ENCODE results near the gene ACTR1B. TPM values are rescaled to one million over a fixed set of nuclear protein-coding genes. Genes with fewer than 3 reads are reported as not detected.
A peak's percentile ranks its signal among the peaks of the same experiment; 100 is the strongest.
"Not testable (repeated sequence)": the region's sequence is repeated elsewhere in the genome, so short reads cannot be mapped to it uniquely, and the experiment has no call there.

The ACTR1B gene
- total and polyA plus RNA-seq, 2 donors (not counting 3 experiments of a cell fraction or from before 2014, with no cell fraction given): 49.8 to 60.9 TPM

DNA sequence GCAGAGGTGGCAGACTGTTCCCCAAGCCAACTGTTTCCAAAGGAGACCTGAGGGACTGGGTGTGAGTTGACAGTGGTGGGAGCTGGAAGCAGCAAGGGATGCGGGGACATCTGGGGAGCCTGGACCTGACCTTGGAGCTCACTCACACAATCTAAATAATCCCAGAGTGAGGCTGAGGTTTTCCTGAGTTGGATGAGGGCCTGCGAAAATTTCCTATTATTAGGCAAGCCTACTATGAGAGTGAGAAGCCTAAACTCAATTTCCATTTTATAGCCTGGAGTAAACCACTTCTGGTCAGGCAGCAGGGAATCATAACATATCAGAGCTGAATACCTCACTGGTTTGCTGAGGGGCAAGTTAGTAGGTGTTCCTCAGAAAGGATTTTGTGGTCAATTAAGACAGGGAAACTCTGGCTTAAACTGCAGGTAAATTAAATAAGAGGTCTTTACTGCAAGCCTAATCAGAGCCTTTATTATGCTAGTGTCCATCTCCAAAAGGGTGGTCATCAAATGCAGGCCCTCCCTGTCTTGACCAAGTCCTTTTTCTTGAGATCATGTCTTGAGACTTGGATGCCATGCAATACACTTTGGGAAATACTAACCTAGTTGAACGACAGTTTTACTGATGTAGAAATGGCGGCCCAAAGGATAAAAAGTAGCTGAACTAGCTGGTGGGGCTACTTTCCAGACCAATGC is 19.7 kb downstream of the ACTR1B start:
- Histone ChIP-seq H2AFZ (ENCODE audit: low read depth, low read length) (no peak overlapping the region), H3K9me1 (replicated peaks; ENCODE audit: control insufficient read depth, extremely low read depth, insufficient read depth, low read length) (no peaks in the 10 kb centered on the region), H3K4me3 (replicated peaks in 1 of 3; ENCODE audit: insufficient read depth in 1 of 3, low read depth in 1 of 3, low read length in 3 of 3) (no peak overlapping the region), H3K9me3 (replicated peaks; ENCODE audit: control insufficient read depth, insufficient read depth, low read length) (no peaks in the 10 kb centered on the region), H3K4me1 (ENCODE audit: control insufficient read depth, extremely low read depth, insufficient read depth, low read length) (peaks cover 15% of the 10 kb centered on the region), H3K36me3 (ENCODE audit: control insufficient read depth in 2 of 2, extremely low read depth in 1 of 2, insufficient read depth in 2 of 2, low read length in 2 of 2) (peaks cover 11 to 14% of the 10 kb centered on the region in 2 experiments), H3K9ac (replicated peaks; ENCODE audit: extremely low read depth, insufficient read depth, low read length) (no peak overlapping the region), H4K20me1 (replicated peaks; ENCODE audit: control insufficient read depth, extremely low read depth, insufficient read depth, low read length) (no peaks in the 10 kb centered on the region), H3K79me2 (ENCODE audit: control insufficient read depth, insufficient read depth, low read length) (peaks cover 9% of the 10 kb centered on the region), H3K4me2 (ENCODE audit: insufficient read depth, low read length) (no peak overlapping the region), H3K27me3 (ENCODE audit: control insufficient read depth in 2 of 2, insufficient read depth in 2 of 2, low read length in 2 of 2) (no peaks in the 10 kb centered on the region), H3K27ac (ENCODE audit: insufficient read depth, low read depth, low read length) (no peak overlapping the region)
- DNase-seq (ENCODE audit: low read depth, low spot score) (no peak), FAIRE-seq (no peak)
- intact Hi-C loops (cut with micrococcal nuclease) (loop anchor here (10.0 kb wide), 1 partner anchor 51 kb away; no protein-coding TSS in a partner anchor), dilution Hi-C loops (cut with MboI; ENCODE audit: extremely low pct_ligation_motif_present, low sequenced_read_pairs) (no loop called here)
- ChIA-PET POLR2A (no interaction called here), CTCF (interaction anchor here (0.9 to 1.5 kb wide), 3 partner anchors 20 to 56 kb away, joined by 4 to 5 read pairs (median 4); no protein-coding TSS in a partner anchor)
- no peak for TF ChIP-seq JUN (IDR thresholded peaks at IDR 0.05; ENCODE audit: borderline replicate concordance, insufficient read depth, insufficient read length, low read depth)
- TF ChIP-seq EZH2 (IDR thresholded peaks at IDR 0.05; ENCODE audit: borderline replicate concordance, low read depth, low read length, severe bottlenecking): no peak
- no peak for TF ChIP-seq POLR2AphosphoS5 (IDR thresholded peaks at IDR 0.05; ENCODE audit: insufficient read depth, low read depth, low read length)
- TF ChIP-seq, protein P1, sequence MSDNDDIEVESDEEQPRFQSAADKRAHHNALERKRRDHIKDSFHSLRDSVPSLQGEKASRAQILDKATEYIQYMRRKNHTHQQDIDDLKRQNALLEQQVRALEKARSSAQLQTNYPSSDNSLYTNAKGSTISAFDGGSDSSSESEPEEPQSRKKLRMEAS (IDR thresholded peaks at IDR 0.05; ENCODE audit: insufficient read depth, insufficient read length): no peak
- TF ChIP-seq, protein P2, sequence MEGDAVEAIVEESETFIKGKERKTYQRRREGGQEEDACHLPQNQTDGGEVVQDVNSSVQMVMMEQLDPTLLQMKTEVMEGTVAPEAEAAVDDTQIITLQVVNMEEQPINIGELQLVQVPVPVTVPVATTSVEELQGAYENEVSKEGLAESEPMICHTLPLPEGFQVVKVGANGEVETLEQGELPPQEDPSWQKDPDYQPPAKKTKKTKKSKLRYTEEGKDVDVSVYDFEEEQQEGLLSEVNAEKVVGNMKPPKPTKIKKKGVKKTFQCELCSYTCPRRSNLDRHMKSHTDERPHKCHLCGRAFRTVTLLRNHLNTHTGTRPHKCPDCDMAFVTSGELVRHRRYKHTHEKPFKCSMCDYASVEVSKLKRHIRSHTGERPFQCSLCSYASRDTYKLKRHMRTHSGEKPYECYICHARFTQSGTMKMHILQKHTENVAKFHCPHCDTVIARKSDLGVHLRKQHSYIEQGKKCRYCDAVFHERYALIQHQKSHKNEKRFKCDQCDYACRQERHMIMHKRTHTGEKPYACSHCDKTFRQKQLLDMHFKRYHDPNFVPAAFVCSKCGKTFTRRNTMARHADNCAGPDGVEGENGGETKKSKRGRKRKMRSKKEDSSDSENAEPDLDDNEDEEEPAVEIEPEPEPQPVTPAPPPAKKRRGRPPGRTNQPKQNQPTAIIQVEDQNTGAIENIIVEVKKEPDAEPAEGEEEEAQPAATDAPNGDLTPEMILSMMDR (IDR thresholded peaks at IDR 0.05; ENCODE audit: extremely low read depth in 1 of 2, insufficient read depth in 1 of 2, low read depth in 1 of 2, low read length in 2 of 2): no peak
- TF ChIP-seq MYC (IDR thresholded peaks at IDR 0.05; ENCODE audit: low read depth, low read length): no peak
- no peak for TF ChIP-seq POLR2A (IDR thresholded peaks at IDR 0.05; ENCODE audit: low read depth, low read length)
- TF ChIP-seq FOS (IDR thresholded peaks at IDR 0.05; ENCODE audit: borderline replicate concordance, insufficient read depth, low read length): no peak
- no peak for TF ChIP-seq GATA2 (IDR thresholded peaks at IDR 0.05; ENCODE audit: insufficient read depth, insufficient read length, low read depth, low read length)
- BruUV-seq (replicated peaks): no TSS peak

DNA sequence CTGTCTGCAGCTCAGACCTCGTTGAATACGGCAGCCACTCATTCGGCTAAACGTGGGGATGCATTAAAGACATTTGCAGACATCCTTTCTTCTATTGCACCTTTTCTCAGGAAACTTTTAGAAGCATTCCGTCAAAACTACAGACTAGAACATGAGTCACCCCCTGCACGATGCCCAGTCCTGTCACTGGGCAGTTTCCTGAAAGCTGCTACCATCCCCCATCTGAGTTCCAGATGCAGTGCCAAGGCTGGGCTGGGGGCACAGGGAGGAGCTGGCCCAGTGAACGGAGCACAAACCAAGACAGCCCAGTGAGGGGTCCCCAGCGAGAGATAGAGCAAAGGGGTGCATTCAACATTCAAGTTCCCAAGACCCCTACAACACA is 37.8 kb downstream of the ACTR1B start:
- H3K9me3 ChIP-seq (replicated peaks; ENCODE audit: control insufficient read depth, insufficient read depth, low read length); H3K4me2 ChIP-seq (ENCODE audit: insufficient read depth, low read length); intact Hi-C loops (cut with micrococcal nuclease); H4K20me1 ChIP-seq (replicated peaks; ENCODE audit: control insufficient read depth, extremely low read depth, insufficient read depth, low read length); H2AFZ ChIP-seq (ENCODE audit: low read depth, low read length); H3K9ac ChIP-seq (replicated peaks; ENCODE audit: extremely low read depth, insufficient read depth, low read length); H3K27me3 ChIP-seq (ENCODE audit: control insufficient read depth in 2 of 2, insufficient read depth in 2 of 2, low read length in 2 of 2); BruUV-seq (replicated peaks); H3K4me3 ChIP-seq (replicated peaks in 1 of 3; ENCODE audit: insufficient read depth in 1 of 3, low read depth in 1 of 3, low read length in 3 of 3); H3K36me3 ChIP-seq (ENCODE audit: control insufficient read depth in 2 of 2, extremely low read depth in 1 of 2, insufficient read depth in 2 of 2, low read length in 2 of 2); dilution Hi-C loops (cut with MboI; ENCODE audit: extremely low pct_ligation_motif_present, low sequenced_read_pairs); DNase-seq (ENCODE audit: low read depth, low spot score); CTCF ChIA-PET; H3K4me1 ChIP-seq (ENCODE audit: control insufficient read depth, extremely low read depth, insufficient read depth, low read length); H3K79me2 ChIP-seq (ENCODE audit: control insufficient read depth, insufficient read depth, low read length); H3K27ac ChIP-seq (ENCODE audit: insufficient read depth, low read depth, low read length); POLR2A ChIA-PET; H3K9me1 ChIP-seq (replicated peaks; ENCODE audit: control insufficient read depth, extremely low read depth, insufficient read depth, low read length): not testable (repeated sequence)
- FAIRE-seq: peak; percentile 24
